Stimulated activated CD8-positive, alpha-beta memory T cell treated with anti-CD3 and anti-CD28 coated beads, Interleukin-4, amount 100 ng/mL, for 48 hours (primary cell): ENCODE data around the gene NIPSNAP2.
"Not testable (repeated sequence)": the region's sequence is repeated elsewhere in the genome, so short reads cannot be mapped to it uniquely, and the experiment has no call there.

ENCODE experiments used
- DNase-seq: peaks from one replicate; pipeline ENCODE4 v3.0.0-alpha.2; 2020

Gene NIPSNAP2

GRCh38 chr7:56048245-56048644 lies 83.9 kb downstream of the NIPSNAP2 start:
- no peak for DNase-seq

GRCh38 chr7:56048763-56049162 lies 84.4 kb downstream of the NIPSNAP2 start:
- not testable (repeated sequence) for DNase-seq
